ENCODE measurements around the gene PTPRM. TPM values are rescaled to one million over a fixed set of nuclear protein-coding genes. Genes with fewer than 3 reads are reported as not detected.

PTPRM gene
- total RNA-seq, 1 experiment from 2014 or later, result 1.6 TPM

- H3K27ac ChIP-seq (ENCODE audit: low read length), result no peak overlapping the region
- H3K4me1 ChIP-seq (ENCODE audit: control insufficient read depth, insufficient read depth, low read length), result no peaks in the 10 kb centered on the region
- no peaks in the 10 kb centered on the region for H3K9me3 ChIP-seq (ENCODE audit: control insufficient read depth, insufficient read depth, low read depth, low read length)
- ChIA-PET POLR2A (no interaction called here), CTCF (no interaction called here)
- no peaks in the 10 kb centered on the region for H3K27me3 ChIP-seq (ENCODE audit: control insufficient read depth, insufficient read depth, low read length)
- DNase-seq (ENCODE audit: low read depth, low spot score), result no peak
- H3K4me3 ChIP-seq (ENCODE audit: low read depth in 2 of 2, low read length in 2 of 2), result no peak overlapping the region
- TF ChIP-seq, protein P1, sequence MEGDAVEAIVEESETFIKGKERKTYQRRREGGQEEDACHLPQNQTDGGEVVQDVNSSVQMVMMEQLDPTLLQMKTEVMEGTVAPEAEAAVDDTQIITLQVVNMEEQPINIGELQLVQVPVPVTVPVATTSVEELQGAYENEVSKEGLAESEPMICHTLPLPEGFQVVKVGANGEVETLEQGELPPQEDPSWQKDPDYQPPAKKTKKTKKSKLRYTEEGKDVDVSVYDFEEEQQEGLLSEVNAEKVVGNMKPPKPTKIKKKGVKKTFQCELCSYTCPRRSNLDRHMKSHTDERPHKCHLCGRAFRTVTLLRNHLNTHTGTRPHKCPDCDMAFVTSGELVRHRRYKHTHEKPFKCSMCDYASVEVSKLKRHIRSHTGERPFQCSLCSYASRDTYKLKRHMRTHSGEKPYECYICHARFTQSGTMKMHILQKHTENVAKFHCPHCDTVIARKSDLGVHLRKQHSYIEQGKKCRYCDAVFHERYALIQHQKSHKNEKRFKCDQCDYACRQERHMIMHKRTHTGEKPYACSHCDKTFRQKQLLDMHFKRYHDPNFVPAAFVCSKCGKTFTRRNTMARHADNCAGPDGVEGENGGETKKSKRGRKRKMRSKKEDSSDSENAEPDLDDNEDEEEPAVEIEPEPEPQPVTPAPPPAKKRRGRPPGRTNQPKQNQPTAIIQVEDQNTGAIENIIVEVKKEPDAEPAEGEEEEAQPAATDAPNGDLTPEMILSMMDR (IDR thresholded peaks at IDR 0.05), result no peak
- TF ChIP-seq TCF7L2 (IDR thresholded peaks at IDR 0.05; ENCODE audit: low read depth, low read length), result no peak
- in situ Hi-C loops (cut with HindIII; ENCODE audit: low pct_unique_long_range_greater_than_20kb, low sequenced_read_pairs), result no loop called here
- intact Hi-C loops (cut with micrococcal nuclease; ENCODE audit: unreplicated experiment), result no loop called here
- no peaks in the 10 kb centered on the region for H3K36me3 ChIP-seq (ENCODE audit: control insufficient read depth, insufficient read depth, low read length)
- BruUV-seq (replicated peaks), result no TSS peak
- ATAC-seq, result no peak
Observed at GRCh38 chr18:8188184-8188583, 621.1 kb downstream of the PTPRM start.

DNA sequence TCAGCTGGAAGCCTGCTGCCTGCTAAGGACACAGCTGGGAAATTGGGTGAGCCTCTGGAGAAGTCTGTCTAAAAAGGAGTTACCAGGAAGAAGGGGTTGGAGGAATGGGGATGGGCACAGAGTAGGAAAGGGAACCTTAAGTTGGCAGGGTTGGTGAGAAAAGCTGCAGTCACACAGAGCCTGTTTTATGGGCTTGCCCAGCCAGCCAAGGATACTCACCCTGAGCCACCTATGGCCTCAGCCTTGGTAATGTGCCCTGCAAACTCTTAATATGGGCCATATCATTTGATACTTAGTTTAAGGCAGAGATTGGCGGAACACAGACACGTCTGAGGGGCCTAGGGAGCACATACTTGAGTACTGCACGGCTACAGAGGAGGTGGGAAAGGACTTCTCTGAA is 623.9 kb downstream of the PTPRM start:
- no peak for ATAC-seq
- Histone ChIP-seq H3K9me3 (ENCODE audit: control insufficient read depth, insufficient read depth, low read depth, low read length) (no peaks in the 10 kb centered on the region), H3K36me3 (ENCODE audit: control insufficient read depth, insufficient read depth, low read length) (no peaks in the 10 kb centered on the region), H3K27me3 (ENCODE audit: control insufficient read depth, insufficient read depth, low read length) (no peaks in the 10 kb centered on the region), H3K27ac (ENCODE audit: low read length) (no peak overlapping the region), H3K4me1 (ENCODE audit: control insufficient read depth, insufficient read depth, low read length) (no peaks in the 10 kb centered on the region), H3K4me3 (ENCODE audit: low read depth in 2 of 2, low read length in 2 of 2) (no peak overlapping the region)
- no peak for TF ChIP-seq SIN3A (IDR thresholded peaks at IDR 0.05; ENCODE audit: borderline replicate concordance, insufficient read depth, low read depth, low read length)
- no peak for TF ChIP-seq TCF7L2 (IDR thresholded peaks at IDR 0.05; ENCODE audit: low read depth, low read length)
- TF ChIP-seq POLR2AphosphoS5 (IDR thresholded peaks at IDR 0.05; ENCODE audit: low read depth, low read length), result no peak
- TF ChIP-seq, protein P2, sequence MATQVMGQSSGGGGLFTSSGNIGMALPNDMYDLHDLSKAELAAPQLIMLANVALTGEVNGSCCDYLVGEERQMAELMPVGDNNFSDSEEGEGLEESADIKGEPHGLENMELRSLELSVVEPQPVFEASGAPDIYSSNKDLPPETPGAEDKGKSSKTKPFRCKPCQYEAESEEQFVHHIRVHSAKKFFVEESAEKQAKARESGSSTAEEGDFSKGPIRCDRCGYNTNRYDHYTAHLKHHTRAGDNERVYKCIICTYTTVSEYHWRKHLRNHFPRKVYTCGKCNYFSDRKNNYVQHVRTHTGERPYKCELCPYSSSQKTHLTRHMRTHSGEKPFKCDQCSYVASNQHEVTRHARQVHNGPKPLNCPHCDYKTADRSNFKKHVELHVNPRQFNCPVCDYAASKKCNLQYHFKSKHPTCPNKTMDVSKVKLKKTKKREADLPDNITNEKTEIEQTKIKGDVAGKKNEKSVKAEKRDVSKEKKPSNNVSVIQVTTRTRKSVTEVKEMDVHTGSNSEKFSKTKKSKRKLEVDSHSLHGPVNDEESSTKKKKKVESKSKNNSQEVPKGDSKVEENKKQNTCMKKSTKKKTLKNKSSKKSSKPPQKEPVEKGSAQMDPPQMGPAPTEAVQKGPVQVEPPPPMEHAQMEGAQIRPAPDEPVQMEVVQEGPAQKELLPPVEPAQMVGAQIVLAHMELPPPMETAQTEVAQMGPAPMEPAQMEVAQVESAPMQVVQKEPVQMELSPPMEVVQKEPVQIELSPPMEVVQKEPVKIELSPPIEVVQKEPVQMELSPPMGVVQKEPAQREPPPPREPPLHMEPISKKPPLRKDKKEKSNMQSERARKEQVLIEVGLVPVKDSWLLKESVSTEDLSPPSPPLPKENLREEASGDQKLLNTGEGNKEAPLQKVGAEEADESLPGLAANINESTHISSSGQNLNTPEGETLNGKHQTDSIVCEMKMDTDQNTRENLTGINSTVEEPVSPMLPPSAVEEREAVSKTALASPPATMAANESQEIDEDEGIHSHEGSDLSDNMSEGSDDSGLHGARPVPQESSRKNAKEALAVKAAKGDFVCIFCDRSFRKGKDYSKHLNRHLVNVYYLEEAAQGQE (IDR thresholded peaks at IDR 0.05; ENCODE audit: insufficient read depth in 1 of 2, low read depth in 2 of 2, low read length in 1 of 2), result no peak
- TF ChIP-seq, protein P1 (IDR thresholded peaks at IDR 0.05), result no peak
- in situ Hi-C loops (cut with HindIII; ENCODE audit: low pct_unique_long_range_greater_than_20kb, low sequenced_read_pairs), result no loop called here
- no TSS peak for BruUV-seq (replicated peaks)
- ChIA-PET CTCF (no interaction called here), POLR2A (no interaction called here)
- intact Hi-C loops (cut with micrococcal nuclease; ENCODE audit: unreplicated experiment), result no loop called here
- no peak for DNase-seq (ENCODE audit: low read depth, low spot score)

DNA sequence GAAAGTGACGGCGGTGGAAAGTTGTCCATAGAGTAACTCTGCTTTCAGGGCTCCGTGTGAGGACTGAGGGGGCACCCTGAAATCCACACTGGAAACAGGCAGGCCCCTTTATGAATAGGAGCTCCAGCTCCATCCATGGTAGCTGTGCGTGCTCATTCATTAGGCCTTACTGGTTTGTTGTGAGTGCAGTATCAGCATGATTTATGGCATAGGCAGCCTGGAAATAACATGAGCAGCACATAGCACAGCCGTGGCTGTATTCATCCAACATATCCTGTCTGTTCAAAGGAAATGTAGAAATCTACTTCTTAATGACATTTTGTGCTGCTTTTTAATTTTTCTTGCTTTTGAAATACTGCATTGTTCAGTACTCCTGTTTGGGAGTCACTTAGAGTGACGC is 627.3 kb downstream of the PTPRM start:
- no peaks in the 10 kb centered on the region for H3K36me3 ChIP-seq (ENCODE audit: control insufficient read depth, insufficient read depth, low read length)
- no peaks in the 10 kb centered on the region for H3K4me1 ChIP-seq (ENCODE audit: control insufficient read depth, insufficient read depth, low read length)
- in situ Hi-C loops (cut with HindIII; ENCODE audit: low pct_unique_long_range_greater_than_20kb, low sequenced_read_pairs) (no loop called here), intact Hi-C loops (cut with micrococcal nuclease; ENCODE audit: unreplicated experiment) (no loop called here)
- DNase-seq (ENCODE audit: low read depth, low spot score) (no peak), ATAC-seq (no peak)
- BruUV-seq (replicated peaks), result no TSS peak
- H3K27ac ChIP-seq (ENCODE audit: low read length), result no peak overlapping the region
- CTCF ChIA-PET, result no interaction called here
- no peak for TF ChIP-seq TCF7L2 (IDR thresholded peaks at IDR 0.05; ENCODE audit: low read depth, low read length)
- no peak for TF ChIP-seq POLR2AphosphoS5 (IDR thresholded peaks at IDR 0.05; ENCODE audit: low read depth, low read length)
- TF ChIP-seq SIN3A (IDR thresholded peaks at IDR 0.05; ENCODE audit: borderline replicate concordance, insufficient read depth, low read depth, low read length), result no peak
- TF ChIP-seq, protein P1 (IDR thresholded peaks at IDR 0.05), result no peak
- TF ChIP-seq, protein P2 (IDR thresholded peaks at IDR 0.05; ENCODE audit: insufficient read depth in 1 of 2, low read depth in 2 of 2, low read length in 1 of 2), result no peak
- no peaks in the 10 kb centered on the region for H3K9me3 ChIP-seq (ENCODE audit: control insufficient read depth, insufficient read depth, low read depth, low read length)
- no peaks in the 10 kb centered on the region for H3K27me3 ChIP-seq (ENCODE audit: control insufficient read depth, insufficient read depth, low read length)
- H3K4me3 ChIP-seq (ENCODE audit: low read depth in 2 of 2, low read length in 2 of 2), result no peak overlapping the region
- POLR2A ChIA-PET, result no interaction called here

Measured in Panc1 (cell line).